ENCODE measurements around the gene RAB17.

The RAB17 gene

GRCh38 chr2:237574894-237575868, 15.4 kb downstream of the RAB17 start:
- no peaks in the 10 kb centered on the region for H3K36me3 ChIP-seq (ENCODE audit: control insufficient read depth, insufficient read depth, low read length)
- H3K9me3 ChIP-seq (ENCODE audit: control insufficient read depth, low read length), result no peaks in the 10 kb centered on the region
- H3K4me3 ChIP-seq (ENCODE audit: extremely low read depth, insufficient read depth, low read length, poor library complexity, severe bottlenecking), result no peak overlapping the region
- 83 to 84% methylated on average over 19 to 22 of the region's 25 CpGs for WGBS, 2 experiments (ENCODE audit: insufficient coverage in 2 of 2)
- no peak overlapping the region for H3K27ac ChIP-seq (ENCODE audit: low read depth, low read length, severe bottlenecking)
- peaks cover 14% of the 10 kb centered on the region for H3K4me1 ChIP-seq (ENCODE audit: control insufficient read depth, insufficient read depth, low read length, poor library complexity, severe bottlenecking)

GRCh38 chr2:237574467-237574866, 16.1 kb downstream of the RAB17 start:
- WGBS, 2 experiments (ENCODE audit: insufficient coverage in 2 of 2), result 93 to 95% methylated on average over 5 to 7 of the region's 9 CpGs
- peaks cover 14% of the 10 kb centered on the region for H3K4me1 ChIP-seq (ENCODE audit: control insufficient read depth, insufficient read depth, low read length, poor library complexity, severe bottlenecking)
- no peaks in the 10 kb centered on the region for H3K9me3 ChIP-seq (ENCODE audit: control insufficient read depth, low read length)
- no peak overlapping the region for H3K27ac ChIP-seq (ENCODE audit: low read depth, low read length, severe bottlenecking)
- H3K36me3 ChIP-seq (ENCODE audit: control insufficient read depth, insufficient read depth, low read length), result no peaks in the 10 kb centered on the region
- no peak overlapping the region for H3K4me3 ChIP-seq (ENCODE audit: extremely low read depth, insufficient read depth, low read length, poor library complexity, severe bottlenecking)

GRCh38 chr2:237573721-237574415, 16.7 kb downstream of the RAB17 start:
- H3K4me3 ChIP-seq (ENCODE audit: extremely low read depth, insufficient read depth, low read length, poor library complexity, severe bottlenecking), result no peak overlapping the region
- WGBS, 2 experiments (ENCODE audit: insufficient coverage in 2 of 2), result 93 to 96% methylated on average over 7 to 8 of the region's 8 CpGs
- H3K9me3 ChIP-seq (ENCODE audit: control insufficient read depth, low read length), result no peaks in the 10 kb centered on the region
- H3K27ac ChIP-seq (ENCODE audit: low read depth, low read length, severe bottlenecking), result no peak overlapping the region
- H3K4me1 ChIP-seq (ENCODE audit: control insufficient read depth, insufficient read depth, low read length, poor library complexity, severe bottlenecking), result peaks cover 14% of the 10 kb centered on the region
- no peaks in the 10 kb centered on the region for H3K36me3 ChIP-seq (ENCODE audit: control insufficient read depth, insufficient read depth, low read length)

GRCh38 chr2:237572742-237573101, 17.8 kb downstream of the RAB17 start:
- no peaks in the 10 kb centered on the region for H3K36me3 ChIP-seq (ENCODE audit: control insufficient read depth, insufficient read depth, low read length)
- H3K4me1 ChIP-seq (ENCODE audit: control insufficient read depth, insufficient read depth, low read length, poor library complexity, severe bottlenecking), result peaks cover 14% of the 10 kb centered on the region
- no peak overlapping the region for H3K27ac ChIP-seq (ENCODE audit: low read depth, low read length, severe bottlenecking)
- no peak overlapping the region for H3K4me3 ChIP-seq (ENCODE audit: extremely low read depth, insufficient read depth, low read length, poor library complexity, severe bottlenecking)
- no peaks in the 10 kb centered on the region for H3K9me3 ChIP-seq (ENCODE audit: control insufficient read depth, low read length)
- 88 to 96% methylated on average over 3 to 4 of the region's 4 CpGs for WGBS, 2 experiments (ENCODE audit: insufficient coverage in 2 of 2)

GRCh38 chr2:237572021-237572741, 18.4 kb downstream of the RAB17 start:
- H3K36me3 ChIP-seq (ENCODE audit: control insufficient read depth, insufficient read depth, low read length), result no peaks in the 10 kb centered on the region
- no peak overlapping the region for H3K27ac ChIP-seq (ENCODE audit: low read depth, low read length, severe bottlenecking)
- WGBS, 2 experiments (ENCODE audit: insufficient coverage in 2 of 2), result 28 to 29% methylated on average over 20 to 23 of the region's 24 CpGs
- peaks cover 14% of the 10 kb centered on the region for H3K4me1 ChIP-seq (ENCODE audit: control insufficient read depth, insufficient read depth, low read length, poor library complexity, severe bottlenecking)
- no peaks in the 10 kb centered on the region for H3K9me3 ChIP-seq (ENCODE audit: control insufficient read depth, low read length)
- H3K4me3 ChIP-seq (ENCODE audit: extremely low read depth, insufficient read depth, low read length, poor library complexity, severe bottlenecking), result no peak overlapping the region

GRCh38 chr2:237571551-237571950, 19.0 kb downstream of the RAB17 start:
- WGBS, 2 experiments (ENCODE audit: insufficient coverage in 2 of 2), result 89 to 100% methylated on average over 4 to 5 of the region's 7 CpGs
- H3K27ac ChIP-seq (ENCODE audit: low read depth, low read length, severe bottlenecking), result no peak overlapping the region
- H3K9me3 ChIP-seq (ENCODE audit: control insufficient read depth, low read length), result no peaks in the 10 kb centered on the region
- H3K4me3 ChIP-seq (ENCODE audit: extremely low read depth, insufficient read depth, low read length, poor library complexity, severe bottlenecking), result no peak overlapping the region
- no peaks in the 10 kb centered on the region for H3K36me3 ChIP-seq (ENCODE audit: control insufficient read depth, insufficient read depth, low read length)
- peaks cover 14% of the 10 kb centered on the region for H3K4me1 ChIP-seq (ENCODE audit: control insufficient read depth, insufficient read depth, low read length, poor library complexity, severe bottlenecking)

GRCh38 chr2:237570776-237571335, 19.7 kb downstream of the RAB17 start:
- H3K4me3 ChIP-seq (ENCODE audit: extremely low read depth, insufficient read depth, low read length, poor library complexity, severe bottlenecking), result no peak overlapping the region
- H3K36me3 ChIP-seq (ENCODE audit: control insufficient read depth, insufficient read depth, low read length), result no peaks in the 10 kb centered on the region
- 90 to 96% methylated on average over 8 to 9 of the region's 9 CpGs for WGBS, 2 experiments (ENCODE audit: insufficient coverage in 2 of 2)
- peaks cover 14% of the 10 kb centered on the region for H3K4me1 ChIP-seq (ENCODE audit: control insufficient read depth, insufficient read depth, low read length, poor library complexity, severe bottlenecking)
- H3K9me3 ChIP-seq (ENCODE audit: control insufficient read depth, low read length), result no peaks in the 10 kb centered on the region
- H3K27ac ChIP-seq (ENCODE audit: low read depth, low read length, severe bottlenecking), result no peak overlapping the region

- H3K27ac ChIP-seq (ENCODE audit: low read depth, low read length, severe bottlenecking), result no peak overlapping the region
- H3K4me1 ChIP-seq (ENCODE audit: control insufficient read depth, insufficient read depth, low read length, poor library complexity, severe bottlenecking), result peaks cover 10% of the 10 kb centered on the region
- 83 to 100% methylated on average over 1 to 2 of the region's 3 CpGs for WGBS, 2 experiments (ENCODE audit: insufficient coverage in 2 of 2)
Measured at GRCh38 chr2:237569896-237570295, 20.6 kb downstream of the RAB17 start.

GRCh38 chr2:237569041-237569440, 21.5 kb downstream of the RAB17 start:
- Histone ChIP-seq H3K4me1 (ENCODE audit: control insufficient read depth, insufficient read depth, low read length, poor library complexity, severe bottlenecking) (peaks cover 7% of the 10 kb centered on the region), H3K4me3 (ENCODE audit: extremely low read depth, insufficient read depth, low read length, poor library complexity, severe bottlenecking) (no peak overlapping the region), H3K36me3 (ENCODE audit: control insufficient read depth, insufficient read depth, low read length) (no peaks in the 10 kb centered on the region), H3K9me3 (ENCODE audit: control insufficient read depth, low read length) (no peaks in the 10 kb centered on the region), H3K27ac (ENCODE audit: low read depth, low read length, severe bottlenecking) (no peak overlapping the region)
- WGBS, 2 experiments (ENCODE audit: insufficient coverage in 2 of 2), result 93 to 100% methylated on average over 2 to 3 of the region's 5 CpGs

More at GRCh38 chr2:237569896-237570295, 20.6 kb downstream of the RAB17 start:
- Histone ChIP-seq H3K4me3 (ENCODE audit: extremely low read depth, insufficient read depth, low read length, poor library complexity, severe bottlenecking) (no peak overlapping the region), H3K9me3 (ENCODE audit: control insufficient read depth, low read length) (no peaks in the 10 kb centered on the region), H3K36me3 (ENCODE audit: control insufficient read depth, insufficient read depth, low read length) (no peaks in the 10 kb centered on the region)

- no peaks in the 10 kb centered on the region for H3K36me3 ChIP-seq (ENCODE audit: control insufficient read depth, insufficient read depth, low read length)
- H3K4me3 ChIP-seq (ENCODE audit: extremely low read depth, insufficient read depth, low read length, poor library complexity, severe bottlenecking), result no peak overlapping the region
- 81 to 85% methylated on average over 9 of the region's 9 CpGs for WGBS, 2 experiments (ENCODE audit: insufficient coverage in 2 of 2)
- peaks cover 7% of the 10 kb centered on the region for H3K4me1 ChIP-seq (ENCODE audit: control insufficient read depth, insufficient read depth, low read length, poor library complexity, severe bottlenecking)
- H3K9me3 ChIP-seq (ENCODE audit: control insufficient read depth, low read length), result no peaks in the 10 kb centered on the region
- no peak overlapping the region for H3K27ac ChIP-seq (ENCODE audit: low read depth, low read length, severe bottlenecking)
Measured at GRCh38 chr2:237568121-237568660, 22.3 kb downstream of the RAB17 start.
